Measurements from ENCODE around the gene ZNF385A.

The ZNF385A gene

GRCh38 chr12:54398995-54399793, 14.7 kb upstream of the ZNF385A start:
- peak; percentile 37 for DNase-seq (ENCODE audit: extremely low read depth, insufficient read length)
- Histone ChIP-seq H3K4me3 (replicated peaks; ENCODE audit: low read depth, low read length) (no peak overlapping the region), H3K36me3 (ENCODE audit: control insufficient read depth, insufficient read depth, low read length) (no peaks in the 10 kb centered on the region), H3K27me3 (replicated peaks; ENCODE audit: control insufficient read depth, insufficient read depth, low read length) (no peaks in the 10 kb centered on the region)
- peak; percentile 100 for TF ChIP-seq CTCF (IDR thresholded peaks at IDR 0.05; ENCODE audit: insufficient read depth, low read length, poor library complexity, severe bottlenecking)

- no peak for DNase-seq (ENCODE audit: extremely low read depth, insufficient read length)
- H3K27me3 ChIP-seq (replicated peaks; ENCODE audit: control insufficient read depth, insufficient read depth, low read length): no peaks in the 10 kb centered on the region
- H3K36me3 ChIP-seq (ENCODE audit: control insufficient read depth, insufficient read depth, low read length): no peaks in the 10 kb centered on the region
- no peak for TF ChIP-seq CTCF (IDR thresholded peaks at IDR 0.05; ENCODE audit: insufficient read depth, low read length, poor library complexity, severe bottlenecking)
- H3K4me3 ChIP-seq (replicated peaks; ENCODE audit: low read depth, low read length): no peak overlapping the region
Observed at GRCh38 chr12:54398218-54398617, 13.7 kb upstream of the ZNF385A start.

- H3K4me3 ChIP-seq (replicated peaks; ENCODE audit: low read depth, low read length): no peak overlapping the region
- no peak for DNase-seq (ENCODE audit: extremely low read depth, insufficient read length)
- H3K27me3 ChIP-seq (replicated peaks; ENCODE audit: control insufficient read depth, insufficient read depth, low read length): no peaks in the 10 kb centered on the region
- no peak for TF ChIP-seq CTCF (IDR thresholded peaks at IDR 0.05; ENCODE audit: insufficient read depth, low read length, poor library complexity, severe bottlenecking)
- H3K36me3 ChIP-seq (ENCODE audit: control insufficient read depth, insufficient read depth, low read length): no peaks in the 10 kb centered on the region
Observed at GRCh38 chr12:54397157-54397556, 12.6 kb upstream of the ZNF385A start.

- no peak for DNase-seq (ENCODE audit: extremely low read depth, insufficient read length)
- H3K4me3 ChIP-seq (replicated peaks; ENCODE audit: low read depth, low read length): no peak overlapping the region
- no peaks in the 10 kb centered on the region for H3K27me3 ChIP-seq (replicated peaks; ENCODE audit: control insufficient read depth, insufficient read depth, low read length)
- TF ChIP-seq CTCF (IDR thresholded peaks at IDR 0.05; ENCODE audit: insufficient read depth, low read length, poor library complexity, severe bottlenecking): no peak
- no peaks in the 10 kb centered on the region for H3K36me3 ChIP-seq (ENCODE audit: control insufficient read depth, insufficient read depth, low read length)
Observed at GRCh38 chr12:54395545-54395944, 11.0 kb upstream of the ZNF385A start.

GRCh38 chr12:54394986-54395385, 10.5 kb upstream of the ZNF385A start:
- Histone ChIP-seq H3K36me3 (ENCODE audit: control insufficient read depth, insufficient read depth, low read length) (no peaks in the 10 kb centered on the region), H3K27me3 (replicated peaks; ENCODE audit: control insufficient read depth, insufficient read depth, low read length) (no peaks in the 10 kb centered on the region), H3K4me3 (replicated peaks; ENCODE audit: low read depth, low read length) (no peak overlapping the region)
- no peak for DNase-seq (ENCODE audit: extremely low read depth, insufficient read length)
- TF ChIP-seq CTCF (IDR thresholded peaks at IDR 0.05; ENCODE audit: insufficient read depth, low read length, poor library complexity, severe bottlenecking): no peak
